HG02938 (cell line): ENCODE data around the gene TOGARAM1.
"Not testable (repeated sequence)": the region's sequence is repeated elsewhere in the genome, so short reads cannot be mapped to it uniquely, and the experiment has no call there.

ENCODE experiments used
- ATAC-seq: cut with Tn5 transposase; IDR thresholded peaks from one replicate; pipeline ENCODE4 v1.9.1; 2021; ENCODE audit warnings: mild to moderate bottlenecking, moderate library complexity; ENCODE audit not compliant: unreplicated experiment

TOGARAM1 gene

GRCh38 chr14:45038256-45038655 is 76.3 kb downstream of the TOGARAM1 start:
- ATAC-seq: no peak

DNA sequence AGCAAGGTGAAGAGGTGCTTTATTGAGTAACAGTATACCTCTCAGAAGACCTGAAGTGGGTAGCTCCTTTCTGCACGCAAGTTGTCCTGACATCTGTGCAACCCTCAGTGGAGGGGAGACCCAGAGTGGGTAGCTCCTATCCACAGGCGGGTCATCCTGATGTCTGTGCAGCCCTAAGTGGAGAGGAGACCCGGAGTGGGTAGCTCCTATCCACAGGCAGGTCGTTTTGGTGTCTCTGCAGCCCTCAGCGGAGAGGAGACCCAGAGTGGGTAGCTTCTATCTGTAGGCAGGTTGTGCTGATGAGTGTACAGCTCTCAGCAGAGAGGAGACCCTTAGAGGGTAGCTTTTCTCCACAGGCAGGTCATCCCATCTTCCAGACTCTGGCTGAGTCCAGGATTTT is 76.9 kb downstream of the TOGARAM1 start:
- no peak for ATAC-seq

DNA sequence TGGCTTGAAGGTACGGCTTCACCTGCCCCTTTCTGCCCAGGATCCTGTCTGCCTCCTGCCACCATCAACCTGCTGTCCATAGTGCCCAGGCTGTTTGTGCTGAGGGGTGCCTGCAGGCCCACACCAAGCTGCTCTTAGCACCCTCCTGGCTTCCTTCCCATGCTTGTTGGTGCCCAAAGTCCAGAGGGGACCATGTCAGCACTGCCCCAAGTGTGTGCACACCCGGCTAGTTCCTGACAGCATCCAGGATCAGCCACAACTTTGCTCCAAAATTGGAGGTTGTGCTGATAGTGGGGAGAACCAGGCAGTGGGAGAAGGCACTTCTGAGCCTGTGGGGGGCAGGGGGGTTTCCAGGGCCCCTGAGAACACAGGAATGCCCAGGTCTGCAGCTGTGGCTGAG is 77.4 kb downstream of the TOGARAM1 start:
- ATAC-seq: no peak

GRCh38 chr14:45041641-45042040 is 79.7 kb downstream of the TOGARAM1 start:
- no peak for ATAC-seq

DNA sequence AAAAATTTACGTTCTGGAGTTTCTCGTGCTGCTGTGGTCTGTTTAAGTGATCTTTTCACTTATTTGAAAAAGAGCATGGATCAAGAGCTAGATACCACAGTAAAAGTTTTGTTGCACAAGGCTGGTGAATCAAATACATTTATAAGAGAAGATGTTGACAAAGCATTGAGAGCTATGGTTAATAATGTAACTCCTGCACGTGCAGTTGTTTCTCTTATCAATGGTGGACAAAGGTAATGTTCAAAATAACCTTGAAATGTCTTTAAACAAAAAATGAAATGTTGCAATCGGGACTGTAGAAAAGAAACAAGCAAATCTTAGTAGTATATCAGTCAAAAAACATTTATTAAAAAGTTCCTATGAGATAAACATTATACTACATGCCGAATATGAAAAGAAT is 82.6 kb downstream of the TOGARAM1 start:
- no peak for ATAC-seq

GRCh38 chr14:45048385-45048784 is 86.4 kb downstream of the TOGARAM1 start:
- no peak for ATAC-seq

GRCh38 chr14:45051180-45051579 is 89.2 kb downstream of the TOGARAM1 start:
- no peak for ATAC-seq

GRCh38 chr14:45051896-45052295 is 89.9 kb downstream of the TOGARAM1 start:
- ATAC-seq: no peak

DNA sequence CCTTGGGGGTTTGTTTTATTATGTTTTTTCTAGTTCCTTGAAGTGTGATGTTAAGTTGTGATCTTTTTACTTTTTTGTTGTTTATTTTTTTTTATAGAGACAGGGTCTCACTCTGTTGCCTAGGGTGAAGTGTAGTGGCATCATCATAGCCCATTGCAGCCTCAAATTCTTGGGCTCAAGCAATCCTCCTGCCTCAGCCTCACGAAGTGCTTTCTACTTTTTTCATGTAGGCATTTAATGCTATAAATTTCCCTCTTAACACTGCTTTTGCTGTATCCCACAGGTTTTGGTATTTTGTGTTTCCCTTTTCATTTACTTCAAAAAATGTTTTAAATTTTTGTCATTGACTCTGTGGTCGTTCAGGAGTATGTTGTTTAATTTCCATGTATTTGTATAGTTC is 95.4 kb downstream of the TOGARAM1 start:
- ATAC-seq: no peak

DNA sequence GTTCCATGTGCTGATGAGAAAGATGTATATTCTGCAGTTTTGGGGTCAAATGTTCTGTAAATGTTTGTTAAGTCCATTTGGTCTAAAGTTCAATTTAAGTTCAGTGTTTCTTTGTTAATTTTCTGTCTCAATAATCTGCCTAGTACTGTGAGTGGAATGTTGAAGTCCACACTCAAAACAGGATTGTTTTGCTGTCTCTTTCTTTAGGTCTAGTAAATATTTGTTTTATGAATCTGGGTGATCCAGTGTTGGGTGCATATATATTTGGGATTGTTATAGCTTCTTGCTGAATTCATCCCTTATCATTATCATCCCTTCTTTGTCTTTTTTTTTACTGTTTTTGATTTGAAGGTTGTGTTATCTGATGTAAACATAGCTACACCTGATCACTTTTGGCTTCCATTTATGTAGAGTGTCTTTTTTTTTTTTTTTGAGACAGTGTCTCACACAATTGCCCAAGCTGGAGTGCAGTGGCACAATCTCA is 95.9 kb downstream of the TOGARAM1 start:
- ATAC-seq: no peak

DNA sequence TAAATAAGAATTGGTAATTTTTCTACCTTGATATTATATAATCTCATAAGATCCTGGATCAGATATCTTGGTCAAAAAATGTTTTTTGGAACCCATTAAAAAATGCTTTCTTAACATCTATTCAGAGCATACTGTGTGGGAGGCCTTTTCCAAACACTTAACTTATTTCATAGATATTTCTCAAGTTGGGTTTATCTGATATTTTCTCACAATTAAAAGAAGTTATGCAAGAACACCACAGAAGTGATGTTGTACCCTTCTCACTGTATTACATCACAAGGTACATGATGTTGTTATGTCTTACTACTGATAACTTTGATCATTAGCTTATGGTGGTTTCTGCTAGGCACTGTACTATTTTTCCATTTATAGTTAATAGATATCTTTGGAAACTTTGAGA is 98.6 kb downstream of the TOGARAM1 start:
- no peak for ATAC-seq

- ATAC-seq: no peak
Observed at GRCh38 chr14:45065540-45065939, 103.5 kb downstream of the TOGARAM1 start.

DNA sequence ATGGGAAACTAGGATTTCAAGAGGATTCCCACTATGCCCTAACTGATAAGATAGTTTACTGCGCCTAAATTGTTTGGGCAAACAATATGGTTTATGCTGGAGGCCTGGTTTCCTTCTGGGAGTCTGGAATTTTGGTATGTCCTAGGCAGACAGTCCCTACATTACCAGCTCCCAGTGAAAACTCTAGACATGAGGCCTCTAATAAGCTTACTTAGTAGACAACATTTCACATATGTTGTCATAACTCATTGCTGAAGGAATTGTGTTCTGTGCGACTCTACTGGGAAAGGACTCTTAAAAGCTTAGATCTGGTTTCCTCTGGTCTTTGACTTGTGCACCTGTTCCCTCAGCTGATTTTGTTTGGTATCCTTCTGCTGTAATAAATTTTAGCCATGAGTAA is 104.0 kb downstream of the TOGARAM1 start:
- ATAC-seq: no peak

GRCh38 chr14:45066667-45067066 is 104.7 kb downstream of the TOGARAM1 start:
- ATAC-seq: no peak

GRCh38 chr14:45068396-45068795 is 106.4 kb downstream of the TOGARAM1 start:
- no peak for ATAC-seq

- no peak for ATAC-seq
Observed at GRCh38 chr14:45070215-45070614, 108.2 kb downstream of the TOGARAM1 start.

DNA sequence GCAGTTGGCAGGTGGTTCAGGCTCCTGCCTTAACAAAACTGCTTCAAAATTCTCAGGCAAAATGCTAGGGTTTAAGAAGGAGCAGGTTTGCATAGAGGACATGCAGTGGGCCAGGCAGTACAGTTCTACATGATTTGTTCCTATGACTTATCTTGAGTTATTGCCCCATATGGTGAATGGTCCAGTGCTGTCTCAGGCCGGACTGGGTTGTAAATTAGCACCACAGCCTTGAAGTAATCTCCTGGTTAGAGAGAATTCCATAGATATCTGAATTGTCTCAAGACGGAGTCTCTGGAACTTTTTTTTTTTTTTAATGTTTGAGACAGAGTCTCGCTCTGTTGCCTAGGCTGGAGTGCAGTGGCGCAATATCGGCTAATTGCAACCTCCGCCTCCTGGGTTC is 110.1 kb downstream of the TOGARAM1 start:
- no peak for ATAC-seq

DNA sequence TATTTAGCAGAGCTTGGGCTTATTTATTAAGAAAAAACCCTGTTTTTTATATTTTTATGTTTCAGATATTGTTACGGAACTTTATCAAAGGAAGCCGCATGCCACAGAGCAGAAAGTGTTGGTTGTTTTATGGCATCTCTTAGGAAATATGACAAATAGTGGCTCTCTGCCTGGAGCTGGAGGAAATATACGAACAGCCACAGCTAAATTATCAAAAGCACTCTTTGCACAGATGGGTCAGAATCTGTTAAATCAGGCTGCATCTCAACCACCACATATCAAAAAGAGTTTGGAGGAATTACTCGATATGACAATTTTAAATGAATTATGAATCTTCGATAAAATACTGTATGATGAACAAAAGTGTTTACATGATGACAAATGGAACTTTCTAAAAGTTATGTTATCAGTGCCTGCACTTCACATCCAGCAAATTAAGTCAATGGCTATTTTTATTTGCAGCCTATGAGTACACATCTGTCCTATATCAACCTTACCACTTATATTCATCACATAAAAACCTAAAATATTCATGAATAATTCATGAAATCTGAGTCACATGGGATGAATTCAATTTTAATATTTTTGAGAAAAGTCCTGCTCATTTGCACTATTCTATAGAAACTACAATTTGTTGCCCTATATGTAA is 111.4 kb downstream of the TOGARAM1 start:
- ATAC-seq: no peak

GRCh38 chr14:45078323-45078722 is 116.3 kb downstream of the TOGARAM1 start:
- ATAC-seq: no peak

- ATAC-seq: not testable (repeated sequence)
Observed at GRCh38 chr14:45080416-45080968, 118.5 kb downstream of the TOGARAM1 start.

DNA sequence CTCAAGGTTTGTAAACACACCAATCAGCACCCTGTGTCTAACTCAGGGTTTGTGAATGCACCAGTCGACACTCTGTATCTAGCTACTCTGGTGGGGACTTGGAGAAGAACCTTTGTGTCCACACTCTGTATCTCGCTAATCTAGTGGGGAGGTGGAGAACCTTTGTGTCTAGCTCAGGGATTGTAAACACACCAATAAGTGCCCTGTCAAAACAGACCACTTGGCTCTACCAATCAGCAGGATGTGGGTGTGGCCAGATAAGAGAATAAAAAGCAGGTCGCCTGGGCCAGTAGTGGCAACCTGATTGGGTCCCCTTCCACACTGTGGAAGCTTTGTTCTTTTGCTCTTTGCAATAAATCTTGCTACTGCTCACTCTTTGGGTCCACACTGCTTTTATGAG is 119.1 kb downstream of the TOGARAM1 start:
- ATAC-seq: not testable (repeated sequence)

GRCh38 chr14:45082420-45082819 is 120.4 kb downstream of the TOGARAM1 start:
- no peak for ATAC-seq

- no peak for ATAC-seq
Observed at GRCh38 chr14:45083617-45083975, 121.6 kb downstream of the TOGARAM1 start.
